NCI-H2196 (cell line): ENCODE results near the gene NABP2.
"Not testable (repeated sequence)": the region's sequence is repeated elsewhere in the genome, so short reads cannot be mapped to it uniquely, and the experiment has no call there.

Experiments used
- DNase-seq: peaks from one replicate; lab custom pipeline; 2025; ENCODE audit not compliant: unreplicated experiment; lab: John Stamatoyannopoulos, UW

The NABP2 gene

GRCh38 chr12:56242986-56243385, 18.8 kb downstream of the NABP2 start:
- DNase-seq: no peak

GRCh38 chr12:56243731-56244181, 19.6 kb downstream of the NABP2 start:
- DNase-seq: no peak

- DNase-seq: no peak
Measured at GRCh38 chr12:56244494-56244893, 20.4 kb downstream of the NABP2 start.

DNA sequence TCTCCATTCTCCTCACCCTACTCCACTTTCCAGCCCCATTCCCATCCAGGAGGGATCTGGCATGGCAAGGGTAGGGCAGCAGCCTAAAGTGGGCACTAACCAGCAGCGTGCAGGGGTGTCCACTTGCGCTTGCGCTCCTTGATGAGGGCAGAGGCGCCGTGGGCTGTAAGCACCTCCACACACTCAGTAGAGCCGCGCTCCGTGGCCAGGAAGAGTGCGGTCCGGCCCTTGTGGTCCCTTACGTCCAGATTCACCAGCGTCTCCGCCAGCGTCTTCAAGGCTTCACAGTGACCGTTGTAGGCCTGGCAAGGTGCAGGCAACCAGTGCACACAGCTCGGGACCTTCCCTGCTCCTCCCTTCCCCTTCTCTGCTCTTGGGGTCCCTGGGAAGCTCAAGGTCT, 23.8 kb downstream of the NABP2 start:
- no peak for DNase-seq

DNA sequence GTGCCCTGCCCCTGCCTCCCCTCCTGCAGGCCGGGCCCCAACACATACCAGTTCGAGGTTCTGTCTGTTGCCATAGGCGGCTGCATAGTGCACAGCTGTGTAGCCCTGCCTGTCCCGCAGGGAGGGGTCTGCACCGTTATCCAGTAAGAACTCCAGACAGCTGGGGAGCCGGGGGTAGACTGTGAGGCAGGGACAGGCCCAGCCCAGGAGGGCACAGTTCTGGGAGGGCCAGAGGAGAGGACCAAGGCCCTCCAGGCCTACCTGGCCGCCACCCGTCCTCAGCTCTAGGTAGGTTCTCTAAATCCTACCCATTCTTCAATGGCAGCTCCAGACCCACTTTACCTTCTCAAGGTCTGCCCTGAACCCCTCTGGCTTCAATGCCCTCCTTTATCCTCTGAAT, 24.6 kb downstream of the NABP2 start:
- DNase-seq: no peak

DNA sequence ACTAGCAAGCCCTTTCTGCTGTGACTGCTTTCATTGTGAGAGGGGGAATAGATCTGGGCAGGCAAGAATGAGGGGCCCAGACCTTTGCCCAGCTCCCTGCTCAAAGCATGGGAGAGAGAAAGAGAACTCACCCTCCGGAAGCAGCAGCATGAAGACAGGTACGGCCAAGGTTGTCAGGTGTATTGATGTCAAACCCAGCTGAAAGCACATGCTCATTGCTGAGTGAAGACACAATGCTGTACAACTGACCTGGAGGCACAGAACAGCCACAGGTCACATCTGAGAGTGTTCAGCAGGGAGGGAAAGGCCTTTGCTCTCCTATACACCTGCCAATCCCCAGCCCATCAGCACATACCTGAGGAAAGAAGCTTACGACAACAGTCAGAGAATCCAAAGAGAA, 28.5 kb downstream of the NABP2 start:
- no peak for DNase-seq

- no peak for DNase-seq
Measured at GRCh38 chr12:56253091-56253490, 28.9 kb downstream of the NABP2 start.

DNA sequence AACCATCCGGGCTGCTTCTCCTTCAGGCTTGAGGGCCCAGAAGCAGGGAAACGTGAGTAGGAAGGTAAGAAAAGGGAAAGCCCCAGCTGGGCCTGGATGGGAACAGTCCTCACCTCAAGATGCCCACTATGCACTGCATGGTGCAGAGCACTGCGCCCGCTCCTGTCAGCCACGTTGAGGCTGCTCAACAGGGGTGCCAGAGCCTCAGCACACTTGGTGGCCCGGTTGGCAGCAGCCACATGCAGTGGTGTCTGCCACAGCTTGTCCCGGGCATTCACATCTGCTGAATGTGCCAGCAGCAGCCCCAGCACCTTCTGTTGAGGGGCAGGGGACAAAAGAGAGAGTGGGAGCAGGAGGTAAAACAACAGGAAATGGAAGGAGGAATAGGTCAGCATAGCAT, 31.5 kb downstream of the NABP2 start:
- no peak for DNase-seq

GRCh38 chr12:56256326-56256960, 32.3 kb downstream of the NABP2 start:
- DNase-seq: no peak

DNA sequence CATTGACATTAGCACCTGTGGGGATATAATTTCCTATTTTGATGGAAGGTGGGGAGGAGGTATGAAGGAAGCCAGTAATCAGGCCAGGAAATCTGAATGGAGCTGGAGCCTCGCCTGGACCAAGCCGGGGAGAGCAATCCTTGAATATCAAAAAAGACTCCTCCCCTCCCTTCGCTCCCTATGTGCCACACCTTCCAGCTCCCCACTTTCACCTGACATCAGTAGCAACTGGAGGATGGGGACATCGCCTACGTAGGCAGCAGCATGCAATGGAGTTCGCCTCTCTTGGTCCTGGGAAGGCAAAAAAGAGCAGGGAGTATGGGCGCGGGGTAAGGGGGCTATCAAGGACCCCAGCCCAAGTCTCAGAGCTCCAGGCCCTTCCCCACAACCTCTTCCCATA, 32.9 kb downstream of the NABP2 start:
- DNase-seq: no peak

DNA sequence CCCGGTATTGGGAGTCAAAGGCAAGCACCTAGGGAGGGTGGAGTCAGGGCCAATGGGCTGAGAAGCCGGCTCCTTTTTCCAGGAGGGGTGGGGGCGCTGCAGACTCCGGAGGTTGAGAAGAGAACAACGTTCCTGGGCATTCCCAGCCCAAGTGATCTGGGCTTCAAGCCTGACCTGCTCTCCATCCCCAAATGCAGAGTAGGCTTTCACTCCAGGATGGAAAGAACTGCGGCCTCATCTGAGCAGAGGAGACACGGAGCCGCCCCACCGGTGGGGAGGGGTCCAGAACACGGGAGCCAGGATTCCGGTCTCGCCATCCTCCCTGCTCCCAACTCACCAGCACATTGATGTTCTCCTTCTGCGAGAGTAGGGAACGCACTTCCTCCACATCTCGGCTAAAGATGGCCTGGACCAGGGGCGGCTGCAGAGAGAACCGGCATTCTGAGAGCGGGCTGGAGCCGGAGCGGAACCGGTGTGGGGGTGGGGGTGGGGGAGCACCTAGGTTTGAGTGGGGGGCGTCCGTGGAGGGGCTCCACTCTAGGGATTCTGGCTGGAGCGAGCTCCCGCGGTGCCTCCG, 33.4 kb downstream of the NABP2 start:
- peak; percentile 24 for DNase-seq

GRCh38 chr12:56258068-56258819, 34.1 kb downstream of the NABP2 start, which contains the start of gene ANKRD52:
Gene ANKRD52 (minus strand): TSS chr12:56258384. CDS start chr12:56258269, 115 bp downstream.
- peak; percentile 86 for DNase-seq

- DNase-seq: no peak
Measured at GRCh38 chr12:56258820-56259183, 34.7 kb downstream of the NABP2 start.

DNA sequence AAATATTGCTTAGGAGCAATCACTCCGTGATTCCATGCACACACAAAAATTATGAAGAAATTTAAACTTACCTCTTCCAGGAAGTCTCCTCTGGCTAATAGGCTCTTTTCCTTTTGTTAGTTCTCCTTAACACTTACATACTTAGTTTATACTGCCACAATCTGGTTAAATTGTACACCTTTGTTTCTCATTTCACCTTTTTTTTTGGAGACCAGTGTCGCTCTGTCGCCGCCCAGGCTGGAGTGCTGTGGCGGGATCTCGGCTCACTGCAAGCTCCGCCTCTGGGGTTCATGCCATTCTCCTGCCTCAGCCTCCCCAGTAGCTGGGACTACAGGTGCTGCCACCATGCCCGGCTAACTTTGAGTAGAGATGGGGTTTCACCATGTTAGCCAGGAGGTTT, 36.2 kb downstream of the NABP2 start:
- no peak for DNase-seq

- no peak for DNase-seq
Measured at GRCh38 chr12:56260921-56261320, 36.8 kb downstream of the NABP2 start.

- no peak for DNase-seq
Measured at GRCh38 chr12:56261503-56262232, 37.5 kb downstream of the NABP2 start.

DNA sequence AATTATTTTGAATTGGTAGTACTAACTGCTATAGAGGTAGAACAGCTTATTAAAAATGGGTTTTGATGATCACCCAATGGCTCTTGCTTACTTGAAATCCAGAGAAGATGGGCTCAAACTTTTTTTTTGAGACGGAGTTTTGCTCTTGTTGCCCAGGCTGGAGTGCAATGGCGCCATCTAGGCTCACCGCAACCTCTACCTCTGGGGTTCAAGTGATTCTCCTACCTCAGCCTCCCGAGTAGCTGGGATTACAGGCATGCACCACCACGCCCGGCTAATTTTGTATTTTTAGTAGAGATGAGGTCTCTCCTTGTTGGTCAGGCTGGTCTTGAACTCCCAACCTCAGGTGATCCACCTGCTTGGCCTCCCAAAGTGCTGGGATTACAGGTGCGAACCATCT, 38.8 kb downstream of the NABP2 start:
- not testable (repeated sequence) for DNase-seq

- not testable (repeated sequence) for DNase-seq
Measured at GRCh38 chr12:56266068-56266692, 42.0 kb downstream of the NABP2 start.

GRCh38 chr12:56266693-56267442, 42.7 kb downstream of the NABP2 start, which contains the start of gene COQ10A:
Gene COQ10A (plus strand): TSS chr12:56266942. CDS start chr12:56267119, 177 bp downstream.
- peak; percentile 93 for DNase-seq

DNA sequence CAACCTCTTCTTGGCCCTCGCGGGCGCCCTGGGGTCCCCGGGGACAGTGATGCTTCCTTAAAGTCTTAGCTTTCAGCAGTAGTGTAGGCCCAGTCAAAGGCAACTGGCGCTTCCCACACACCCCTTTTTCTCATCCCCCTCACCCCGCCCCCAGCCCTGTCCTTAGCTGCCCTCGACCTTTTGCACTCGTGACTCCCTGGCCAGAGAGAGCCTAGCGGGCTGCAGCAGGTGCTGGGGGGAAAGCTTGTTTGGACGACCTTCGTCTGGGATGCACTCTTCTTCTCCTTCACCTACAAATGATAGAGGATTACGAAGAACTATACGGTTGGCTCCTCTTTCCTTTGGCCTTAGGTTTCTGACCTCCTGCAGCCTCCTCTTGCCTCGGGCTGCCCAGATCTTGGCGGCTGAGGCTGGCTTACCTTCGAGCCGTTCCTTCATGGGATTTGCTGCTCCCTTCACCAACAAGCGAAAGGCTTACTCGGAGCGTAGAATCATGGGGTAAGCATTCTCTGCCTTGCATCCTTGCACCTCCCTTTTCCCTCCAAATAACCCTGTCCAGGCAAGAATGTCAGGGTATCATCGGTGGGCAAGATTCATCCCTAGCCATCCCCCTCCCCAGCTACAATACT, 43.4 kb downstream of the NABP2 start:
- DNase-seq: peak; percentile 21
